GM10266 (cell line): ENCODE measurements around the gene FGF12.

Experiments used
- DNase-seq: peaks from one replicate; pipeline ENCODE4 v3.0.0; 2012; ENCODE audit errors: extremely low spot score
- TF ChIP-seq, protein P1 (sequence below): IDR thresholded peaks from 2 replicates; pipeline ENCODE4 v1.5.1; 2012; ENCODE audit warnings: mild to moderate bottlenecking, low read depth; ENCODE audit not compliant: control insufficient read depth, insufficient read depth; ENCODE audit errors: missing control alignments

The FGF12 gene

DNA sequence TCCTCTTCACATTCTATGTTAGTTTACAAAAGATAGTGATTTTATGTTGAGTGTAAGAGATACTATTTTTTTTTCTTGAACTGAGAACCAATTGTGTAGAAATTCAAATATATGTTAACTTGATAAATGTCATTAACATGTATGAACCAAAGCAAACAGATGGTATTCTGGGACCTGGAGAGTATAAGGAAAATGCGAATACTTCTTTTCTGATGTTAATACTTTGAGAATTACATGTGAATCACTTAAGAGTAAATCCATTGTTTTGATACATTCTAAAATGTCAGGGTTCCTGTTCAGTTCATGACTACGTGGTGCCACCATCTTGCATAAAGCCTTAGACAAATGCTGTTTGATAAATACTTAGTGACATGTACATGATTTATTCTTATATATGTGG lies 541.3 kb downstream of the FGF12 start:
- TF ChIP-seq, protein P1, sequence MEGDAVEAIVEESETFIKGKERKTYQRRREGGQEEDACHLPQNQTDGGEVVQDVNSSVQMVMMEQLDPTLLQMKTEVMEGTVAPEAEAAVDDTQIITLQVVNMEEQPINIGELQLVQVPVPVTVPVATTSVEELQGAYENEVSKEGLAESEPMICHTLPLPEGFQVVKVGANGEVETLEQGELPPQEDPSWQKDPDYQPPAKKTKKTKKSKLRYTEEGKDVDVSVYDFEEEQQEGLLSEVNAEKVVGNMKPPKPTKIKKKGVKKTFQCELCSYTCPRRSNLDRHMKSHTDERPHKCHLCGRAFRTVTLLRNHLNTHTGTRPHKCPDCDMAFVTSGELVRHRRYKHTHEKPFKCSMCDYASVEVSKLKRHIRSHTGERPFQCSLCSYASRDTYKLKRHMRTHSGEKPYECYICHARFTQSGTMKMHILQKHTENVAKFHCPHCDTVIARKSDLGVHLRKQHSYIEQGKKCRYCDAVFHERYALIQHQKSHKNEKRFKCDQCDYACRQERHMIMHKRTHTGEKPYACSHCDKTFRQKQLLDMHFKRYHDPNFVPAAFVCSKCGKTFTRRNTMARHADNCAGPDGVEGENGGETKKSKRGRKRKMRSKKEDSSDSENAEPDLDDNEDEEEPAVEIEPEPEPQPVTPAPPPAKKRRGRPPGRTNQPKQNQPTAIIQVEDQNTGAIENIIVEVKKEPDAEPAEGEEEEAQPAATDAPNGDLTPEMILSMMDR: no peak
- DNase-seq: no peak

- DNase-seq: no peak
- TF ChIP-seq, protein P1: no peak
These were observed 544.2 kb downstream of the FGF12 start for GRCh38 chr3:192183109-192183508.

DNA sequence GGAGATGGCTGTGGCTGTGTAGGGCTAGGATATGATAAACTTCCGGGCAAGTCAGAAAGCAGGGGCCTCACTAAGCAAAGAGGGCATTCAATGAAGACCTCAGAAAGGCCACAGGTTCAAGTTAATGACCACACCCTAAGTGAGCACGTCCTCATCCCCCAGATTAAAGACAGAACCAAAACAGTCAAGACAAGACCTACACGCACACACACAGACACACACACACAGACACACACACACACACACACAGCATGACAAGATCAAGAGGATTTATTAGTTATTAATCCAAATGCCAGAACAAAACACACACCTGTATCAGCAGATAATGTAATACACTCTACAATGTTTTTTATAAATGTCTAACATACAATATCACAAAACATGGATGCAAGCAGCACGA lies 546.2 kb downstream of the FGF12 start:
- no peak for DNase-seq
- TF ChIP-seq, protein P1: no peak

- no peak for DNase-seq
- TF ChIP-seq, protein P1: no peak
These were observed 550.0 kb downstream of the FGF12 start for GRCh38 chr3:192177383-192177782.

DNA sequence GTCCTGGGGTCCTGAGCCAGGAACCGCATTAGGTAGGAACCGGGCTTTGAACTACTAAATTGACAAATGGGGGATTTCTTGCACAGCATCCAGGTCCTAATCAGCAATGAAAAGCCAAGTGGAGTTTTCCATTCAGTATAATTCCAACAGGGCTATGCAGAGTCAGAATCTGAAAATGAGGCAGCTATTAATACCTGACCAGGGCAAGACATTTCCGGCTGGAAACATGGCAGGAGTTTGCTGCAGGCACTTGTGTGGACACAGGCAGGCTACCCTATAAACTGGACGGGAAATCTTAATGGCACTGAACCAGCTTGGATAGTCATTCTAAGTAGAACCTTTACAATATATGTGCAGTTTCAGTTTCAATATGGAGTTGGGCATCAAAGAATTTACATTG lies 553.1 kb downstream of the FGF12 start:
- TF ChIP-seq, protein P1: no peak
- no peak for DNase-seq

DNA sequence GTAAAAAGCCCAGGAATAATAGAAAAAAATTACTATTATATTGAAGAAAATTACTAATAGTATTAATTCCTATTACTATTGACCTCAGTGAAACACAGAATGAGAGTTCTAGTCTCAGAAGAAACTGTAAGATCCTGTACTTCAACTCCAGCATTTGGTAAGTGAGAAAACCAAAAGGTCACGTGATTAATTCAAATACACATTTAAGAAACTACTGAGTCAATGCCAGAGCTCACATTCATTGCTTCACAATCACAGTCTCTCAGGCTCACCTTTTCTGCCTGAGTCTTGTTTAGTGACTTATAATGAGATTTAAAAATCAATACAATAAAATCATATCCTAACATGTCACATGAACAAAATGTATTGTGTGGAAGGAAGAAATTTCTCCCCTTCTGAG lies 556.1 kb downstream of the FGF12 start:
- no peak for DNase-seq
- TF ChIP-seq, protein P1: no peak

DNA sequence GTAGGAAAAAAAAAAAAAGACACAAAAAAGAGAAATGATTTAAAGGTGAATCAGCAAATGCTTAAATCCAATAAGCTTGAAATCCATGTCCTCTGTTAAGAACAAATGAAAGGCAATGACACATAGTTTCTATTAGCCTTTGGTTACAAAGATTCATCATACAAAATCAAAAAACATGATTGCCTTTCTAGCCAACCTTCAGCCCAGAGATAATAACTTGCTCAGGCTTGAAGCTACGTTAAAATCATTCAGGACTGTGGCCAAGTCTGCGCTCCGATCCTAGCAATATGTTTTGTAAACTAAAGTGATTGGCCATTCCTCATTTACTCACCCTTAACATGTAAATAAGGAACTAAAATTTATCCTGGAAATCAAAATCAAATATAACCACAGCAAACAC lies 556.7 kb downstream of the FGF12 start:
- DNase-seq: no peak
- TF ChIP-seq, protein P1: no peak

- TF ChIP-seq, protein P1: no peak
- DNase-seq: no peak
These were observed 557.3 kb downstream of the FGF12 start for GRCh38 chr3:192170031-192170430.
